ENCODE results near the gene FTH1. TPM values are rescaled to one million over a fixed set of nuclear protein-coding genes. Genes with fewer than 3 reads are reported as not detected.
A peak's percentile ranks its signal among the peaks of the same experiment; 100 is the strongest.

Gene FTH1
- total and polyA plus RNA-seq, 2 of the 13 experiments (the other 11 are each of a cell fraction or from before 2014, with no cell fraction given): 607 to 760 TPM

GRCh38 chr11:61974766-61975631 is 7.6 kb upstream of the FTH1 start (continued):
- no peak for TF ChIP-seq CC2D1A (CRISPR knock-in tag; IDR thresholded peaks at IDR 0.05)
- TF ChIP-seq REXO4 (CRISPR knock-in tag; IDR thresholded peaks at IDR 0.05; ENCODE audit: borderline replicate concordance): no peak
- no peak for TF ChIP-seq PAF1 (CRISPR knock-in tag; IDR thresholded peaks at IDR 0.05)
- no peak for TF ChIP-seq NRL (CRISPR knock-in tag; IDR thresholded peaks at IDR 0.05; ENCODE audit: borderline replicate concordance)
- TF ChIP-seq ARNT2 (CRISPR knock-in tag; IDR thresholded peaks at IDR 0.05; ENCODE audit: low read depth): no peak
- TF ChIP-seq RCOR2 (CRISPR knock-in tag; IDR thresholded peaks at IDR 0.05): 0 out of 2 replicates have a peak, but pooled peaks have one; percentile 49
- TF ChIP-seq TFE3 (CRISPR knock-in tag; IDR thresholded peaks at IDR 0.05): 0 out of 2 replicates have a peak, but pooled peaks have one; percentile 72
- no peak for TF ChIP-seq IRF2 (CRISPR knock-in tag; IDR thresholded peaks at IDR 0.05)
- no peak for TF ChIP-seq SOX13 (IDR thresholded peaks at IDR 0.05)
- TF ChIP-seq SOX13 (CRISPR knock-in tag; conservative IDR thresholded peaks at IDR 0.05 in 1 of 2, IDR thresholded peaks at IDR 0.05 in 1 of 2): peak in 1 of 2 experiments; percentile 55; a peak in 1 of 4 replicates
- TF ChIP-seq KLF16 (CRISPR knock-in tag; IDR thresholded peaks at IDR 0.05): 0 out of 4 replicates have a peak, but pooled peaks of 1 of the 2 experiments have one; percentile 21
- TF ChIP-seq HNRNPL (IDR thresholded peaks at IDR 0.05; ENCODE audit: low read depth, low read length): peak; percentile 93
- no peak for TF ChIP-seq SETDB1 (CRISPR knock-in tag; IDR thresholded peaks at IDR 0.05; ENCODE audit: borderline replicate concordance)
- TF ChIP-seq ZNF282 (IDR thresholded peaks at IDR 0.05; ENCODE audit: partially characterized antibody): no peak
- TF ChIP-seq HNF4A (CRISPR knock-in tag; IDR thresholded peaks at IDR 0.05): peak; percentile 75
- peak; percentile 74 for TF ChIP-seq POLR2G (IDR thresholded peaks at IDR 0.05; ENCODE audit: low read depth, low read length)
- no peak for TF ChIP-seq LCORL (IDR thresholded peaks at IDR 0.05)
- peak; percentile 70 for TF ChIP-seq LCORL (CRISPR knock-in tag; IDR thresholded peaks at IDR 0.05)
- TF ChIP-seq ZNF598 (CRISPR knock-in tag; IDR thresholded peaks at IDR 0.05; ENCODE audit: borderline replicate concordance): no peak
- TF ChIP-seq THYN1 (CRISPR knock-in tag; IDR thresholded peaks at IDR 0.05; ENCODE audit: borderline replicate concordance, low read depth): no peak
- peak; percentile 24; the same call in 1 of the 2 replicates for TF ChIP-seq FOXC1 (CRISPR knock-in tag; IDR thresholded peaks at IDR 0.05; ENCODE audit: borderline replicate concordance)
- TF ChIP-seq GATAD2A (CRISPR knock-in tag; IDR thresholded peaks at IDR 0.05): peak; percentile 74
- no peak for TF ChIP-seq LBX2 (CRISPR knock-in tag; IDR thresholded peaks at IDR 0.05; ENCODE audit: borderline replicate concordance)
- TF ChIP-seq MED13 (CRISPR knock-in tag; IDR thresholded peaks at IDR 0.05): no peak
- no peak for TF ChIP-seq HMG20B (CRISPR knock-in tag; conservative IDR thresholded peaks at IDR 0.05)
- no peak for TF ChIP-seq KLF6 (CRISPR knock-in tag; IDR thresholded peaks at IDR 0.05)
- TF ChIP-seq ZNF770 (CRISPR knock-in tag; IDR thresholded peaks at IDR 0.05): 0 out of 2 replicates have a peak, but pooled peaks have one; percentile 8
- peak; percentile 22 for TF ChIP-seq PRPF4 (IDR thresholded peaks at IDR 0.05; ENCODE audit: low read depth, low read length, poor library complexity, severe bottlenecking)

Measured in HepG2 (cell line).